Suprapubic skin (tissue), 4 donors: ENCODE data around the gene DDHD1. TPM values are rescaled to one million over a fixed set of nuclear protein-coding genes. Genes with fewer than 3 reads are reported as not detected.

ENCODE experiments used
- DNase-seq, 2 donors: peaks; one replicate each; pipeline ENCODE4 v3.0.0-alpha.2; 2019; ENCODE audit warnings: low spot score in 2 of 2
- H3K27ac ChIP-seq: fragments of 200-600 bp; sonication (generic); one replicate; pipeline ENCODE4 v1.5.1; 2019
- H3K27me3 ChIP-seq: fragments of 200-600 bp; sonication (generic); one replicate; pipeline ENCODE4 v1.5.1; 2019
- H3K36me3 ChIP-seq: fragments of 200-600 bp; sonication (generic); one replicate; pipeline ENCODE4 v1.5.1; 2019
- H3K4me1 ChIP-seq: fragments of 200-600 bp; sonication (generic); one replicate; pipeline ENCODE4 v1.5.1; 2019
- H3K4me3 ChIP-seq: fragments of 200-600 bp; sonication (generic); one replicate; pipeline ENCODE4 v1.5.1; 2019; ENCODE audit warnings: mild to moderate bottlenecking
- H3K9me3 ChIP-seq: fragments of 200-600 bp; sonication (generic); one replicate; pipeline ENCODE4 v1.5.1; 2019
- CTCF ChIP-seq, 2 donors: fragments of 200-600 bp in 1 of 2; fragments of 450-650 bp in 1 of 2; sonication (generic) in 1 of 2; IDR thresholded peaks; one replicate each; pipeline ENCODE4 v1.5.1; 2016 to 2019; ENCODE audit warnings: antibody characterized with exemption in 2 of 2, mild to moderate bottlenecking in 1 of 2, moderate library complexity in 1 of 2
- EP300 ChIP-seq: sonication (generic); formaldehyde crosslinking; IDR thresholded peaks from one replicate; pipeline ENCODE4 v1.6.1; 2017; ENCODE audit warnings: antibody characterized with exemption
- POLR2A ChIP-seq, 2 donors: fragments of 450-650 bp; IDR thresholded peaks; one replicate each; pipeline ENCODE4 v1.6.1; 2017; ENCODE audit warnings: antibody characterized with exemption in 2 of 2, mild to moderate bottlenecking in 2 of 2, moderate library complexity in 2 of 2
- POLR2AphosphoS5 ChIP-seq, 3 donors: sonication (generic); formaldehyde crosslinking; IDR thresholded peaks; one replicate each; pipeline ENCODE4 v1.6.1; 2017; ENCODE audit warnings: antibody characterized with exemption in 3 of 3
- WGBS: methylation state at CpG from one replicate; pipeline ENCODE4 v1.1.5; 2018; 5-methylcytosine and 5-hydroxymethylcytosine counted together
- total RNA-seq, 4 donors: library from RNA; depleted of rRNA; stranded (reverse); fragments of >200 nt; gene quantifications; one replicate each; pipeline ENCODE4 v1.1.0, GENCODE V29; 2016

Gene DDHD1
- total RNA-seq, 4 donors from 2014 or later, result 10.1 to 25.3 (median 14.7) TPM

GRCh38 chr14:53020193-53020932, 132.8 kb downstream of the DDHD1 start:
- Histone ChIP-seq H3K9me3 (no peaks in the 10 kb centered on the region), H3K27me3 (no peaks in the 10 kb centered on the region), H3K27ac (no peak overlapping the region), H3K36me3 (no peaks in the 10 kb centered on the region), H3K4me3 (no peak overlapping the region), H3K4me1 (no peaks in the 10 kb centered on the region)
- DNase-seq, result no peak
- WGBS, result 81% methylated on average over 5 of the region's 5 CpGs
- TF ChIP-seq EP300 (no peak), CTCF (IDR thresholded peaks at IDR 0.05) (no peak), POLR2AphosphoS5 (IDR thresholded peaks at IDR 0.05) (no peak), POLR2A (IDR thresholded peaks at IDR 0.05) (no peak)

- H3K4me1 ChIP-seq, result no peaks in the 10 kb centered on the region
- no peak overlapping the region for H3K4me3 ChIP-seq
- no peak overlapping the region for H3K27ac ChIP-seq
- no peak for TF ChIP-seq CTCF (IDR thresholded peaks at IDR 0.05)
- no peak for TF ChIP-seq POLR2AphosphoS5 (IDR thresholded peaks at IDR 0.05)
- no peak for TF ChIP-seq EP300
- TF ChIP-seq POLR2A (IDR thresholded peaks at IDR 0.05), result no peak
- no peaks in the 10 kb centered on the region for H3K27me3 ChIP-seq
- no peaks in the 10 kb centered on the region for H3K9me3 ChIP-seq
- H3K36me3 ChIP-seq, result no peaks in the 10 kb centered on the region
- no peak for DNase-seq
Measured at GRCh38 chr14:53019406-53019805, 133.7 kb downstream of the DDHD1 start.

- DNase-seq, result no peak
- no peaks in the 10 kb centered on the region for H3K4me1 ChIP-seq
- H3K9me3 ChIP-seq, result no peaks in the 10 kb centered on the region
- TF ChIP-seq EP300 (no peak), POLR2AphosphoS5 (IDR thresholded peaks at IDR 0.05) (no peak), CTCF (IDR thresholded peaks at IDR 0.05) (no peak), POLR2A (IDR thresholded peaks at IDR 0.05) (no peak)
- H3K27me3 ChIP-seq, result no peaks in the 10 kb centered on the region
- no peak overlapping the region for H3K4me3 ChIP-seq
- no peak overlapping the region for H3K27ac ChIP-seq
- H3K36me3 ChIP-seq, result no peaks in the 10 kb centered on the region
- WGBS, result 88% methylated on average over 3 of the region's 3 CpGs
Measured at GRCh38 chr14:53017837-53018236, 135.3 kb downstream of the DDHD1 start.

- Histone ChIP-seq H3K4me1 (no peaks in the 10 kb centered on the region), H3K36me3 (no peaks in the 10 kb centered on the region), H3K27me3 (no peaks in the 10 kb centered on the region), H3K27ac (no peak overlapping the region), H3K9me3 (no peaks in the 10 kb centered on the region), H3K4me3 (no peak overlapping the region)
- no peak for TF ChIP-seq CTCF (IDR thresholded peaks at IDR 0.05)
- no peak for TF ChIP-seq EP300
- no peak for TF ChIP-seq POLR2A (IDR thresholded peaks at IDR 0.05)
- TF ChIP-seq POLR2AphosphoS5 (IDR thresholded peaks at IDR 0.05), result no peak
- no peak for DNase-seq
Measured at GRCh38 chr14:53016919-53017318, 136.2 kb downstream of the DDHD1 start.

GRCh38 chr14:53016491-53016890, 136.6 kb downstream of the DDHD1 start:
- Histone ChIP-seq H3K27me3 (no peaks in the 10 kb centered on the region), H3K9me3 (no peaks in the 10 kb centered on the region), H3K36me3 (no peaks in the 10 kb centered on the region), H3K4me1 (no peaks in the 10 kb centered on the region), H3K4me3 (no peak overlapping the region), H3K27ac (no peak overlapping the region)
- DNase-seq, result no peak
- TF ChIP-seq CTCF (IDR thresholded peaks at IDR 0.05) (no peak), EP300 (no peak), POLR2AphosphoS5 (IDR thresholded peaks at IDR 0.05) (no peak), POLR2A (IDR thresholded peaks at IDR 0.05) (no peak)
- 72% methylated on average over 2 of the region's 2 CpGs for WGBS
